ENCODE results near the gene PSMB11. TPM values are rescaled to one million over a fixed set of nuclear protein-coding genes. Genes with fewer than 3 reads are reported as not detected.

Gene PSMB11
- total RNA-seq, 120 experiments from 2014 or later, result 0.17 to 0.43 (median 0.22) TPM; not detected in 116

Other genes with a start within 250 kb of the PSMB11 start
- 10 to 100 TPM in 4 of 120 experiments, 1 to 10 TPM in 115, under 1 TPM in 1; 1.00 to 12.6 (median 3.5) TPM for gene SLC7A7, start 226.8 kb upstream of the PSMB11 start, total RNA-seq
- 10 to 100 TPM; 37.4 to 83.2 (median 56.3) TPM for gene MRPL52, start 212.3 kb upstream of the PSMB11 start, total RNA-seq
- gene MMP14, start 205.6 kb upstream of the PSMB11 start, total RNA-seq, result 10 to 100 TPM in 49 of 120 experiments, 1 to 10 TPM in 71; 2.9 to 29.5 (median 9.1) TPM
- gene LRP10, start 170.5 kb upstream of the PSMB11 start, total RNA-seq, result 10 to 100 TPM; 15.6 to 75.0 (median 31.2) TPM
- gene REM2, start 159.0 kb upstream of the PSMB11 start, total RNA-seq, result 1 to 10 TPM in 103 of 120 experiments, under 1 TPM in 17; 0.51 to 5.3 (median 1.6) TPM
- gene RBM23, start 123.1 kb upstream of the PSMB11 start, total RNA-seq, result 10 to 100 TPM; 54.8 to 96.7 (median 72.6) TPM
- 10 to 100 TPM; 35.6 to 70.9 (median 49.6) TPM for gene PRMT5, start 112.8 kb upstream of the PSMB11 start, total RNA-seq
- gene HAUS4, start 85.1 kb upstream of the PSMB11 start, total RNA-seq, result 10 to 100 TPM in 118 of 120 experiments, 1 to 10 TPM in 2; 8.9 to 28.8 (median 18.4) TPM
- 1 to 10 TPM in 101 of 120 experiments, under 1 TPM in 19; 0.21 to 9.0 (median 1.9) TPM for gene AJUBA, start 59.7 kb upstream of the PSMB11 start, total RNA-seq
- 10 to 100 TPM in 12 of 120 experiments, 1 to 10 TPM in 108; 2.6 to 11.8 (median 6.5) TPM for gene C14orf93, start 32.1 kb upstream of the PSMB11 start, total RNA-seq
- gene PSMB5, start 7.3 kb upstream of the PSMB11 start, total RNA-seq, result 100 to 1,000 TPM in 60 of 120 experiments, 10 to 100 TPM in 60; 63.4 to 136 (median 100) TPM
- gene CDH24, start 15.3 kb downstream of the PSMB11 start, total RNA-seq, result 10 to 100 TPM in 40 of 120 experiments, 1 to 10 TPM in 80; 4.3 to 15.9 (median 8.8) TPM
- gene ACIN1, start 52.9 kb downstream of the PSMB11 start, total RNA-seq, result 100 to 1,000 TPM; 107 to 209 (median 157) TPM
- gene C14orf119, start 53.3 kb downstream of the PSMB11 start, total RNA-seq, result 10 to 100 TPM in 119 of 120 experiments, 1 to 10 TPM in 1; 7.9 to 32.3 (median 22.8) TPM
- 1 to 10 TPM in 9 of 120 experiments, under 1 TPM in 64, not detected in 47; 0.18 to 1.9 (median 0.40) TPM for gene CIROP, start 62.8 kb downstream of the PSMB11 start, total RNA-seq
- gene CEBPE, start 77.0 kb downstream of the PSMB11 start, total RNA-seq, result under 1 TPM in 3 of 120 experiments, not detected in 117; 0.37 to 0.54 (median 0.51) TPM
- gene SLC7A8, start 141.4 kb downstream of the PSMB11 start, total RNA-seq, result 10 to 100 TPM; 15.8 to 59.0 (median 35.8) TPM
- under 1 TPM in 1 of 120 experiments, not detected in 119; 0.91 TPM for gene RNF212B, start 195.7 kb downstream of the PSMB11 start, total RNA-seq
- 10 to 100 TPM in 43 of 120 experiments, 1 to 10 TPM in 77; 5.4 to 16.5 (median 9.1) TPM for gene HOMEZ, start 243.9 kb downstream of the PSMB11 start, total RNA-seq